DOHH2 (cell line): ENCODE data around the gene ACSS3.

Experiments
- H3F3A ChIP-seq: fragments of 200-600 bp; sonication (generic), shearing (Covaris generic); 2 replicates; pipeline ENCODE4 v1.6.0; 2016; ENCODE audit warnings: antibody characterized with exemption, mild to moderate bottlenecking; ENCODE audit not compliant: control insufficient read depth, insufficient read depth
- H3K27ac ChIP-seq: fragments of 200-600 bp; sonication (generic); 2 replicates; pipeline ENCODE4 v1.5.1; 2014; ENCODE audit warnings: low read depth, mild to moderate bottlenecking, low read length, moderate library complexity
- H3K27me3 ChIP-seq: fragments of 200-600 bp; sonication (generic); 2 replicates; pipeline ENCODE4 v1.6.1; 2014; ENCODE audit warnings: mild to moderate bottlenecking, low read length, mixed read lengths; ENCODE audit not compliant: control insufficient read depth
- H3K36me3 ChIP-seq: fragments of 200-600 bp; sonication (generic); 2 replicates; pipeline ENCODE4 v1.6.1; 2014; ENCODE audit warnings: mild to moderate bottlenecking, low read length, moderate library complexity, mixed read lengths; ENCODE audit not compliant: control insufficient read depth
- H3K4me1 ChIP-seq: fragments of 200-600 bp; sonication (generic); 2 replicates; pipeline ENCODE4 v1.6.1; 2014; ENCODE audit warnings: mild to moderate bottlenecking, low read length, mixed read lengths; ENCODE audit not compliant: control insufficient read depth
- H3K4me2 ChIP-seq: fragments of 200-600 bp; sonication (generic); 2 replicates; pipeline ENCODE4 v1.6.0; 2014; ENCODE audit warnings: mild to moderate bottlenecking, low read length, moderate library complexity
- H3K4me3 ChIP-seq: fragments of 200-600 bp; sonication (generic); 2 replicates; pipeline ENCODE4 v1.5.1; 2014; ENCODE audit warnings: mild to moderate bottlenecking, low read length, mixed read lengths
- H3K79me2 ChIP-seq: fragments of 200-600 bp; sonication (generic); 2 replicates; pipeline ENCODE4 v1.6.1; 2014; ENCODE audit warnings: mild to moderate bottlenecking, low read length, mixed read lengths; ENCODE audit not compliant: control insufficient read depth
- H3K9me2 ChIP-seq: fragments of 200-600 bp; sonication (generic); replicated peaks from 2 replicates; pipeline ENCODE4 v1.6.1; 2014; ENCODE audit warnings: mild to moderate bottlenecking, low read length, mixed read lengths; ENCODE audit not compliant: control insufficient read depth
- H3K9me3 ChIP-seq: fragments of 200-600 bp; sonication (generic); 2 replicates; pipeline ENCODE4 v1.6.1; 2014; ENCODE audit warnings: antibody characterized with exemption, low read length, mixed read lengths; ENCODE audit not compliant: control insufficient read depth, insufficient read depth
- H4K20me1 ChIP-seq: fragments of 200-600 bp; sonication (generic); 2 replicates; pipeline ENCODE4 v1.6.0; 2014; ENCODE audit warnings: low read depth, mild to moderate bottlenecking, antibody characterized with exemption, low read length, moderate library complexity; ENCODE audit not compliant: control insufficient read depth, insufficient read depth
- EZH2phosphoT487 ChIP-seq: fragments of 200-600 bp; sonication (generic); IDR thresholded peaks from 2 replicates; pipeline ENCODE4 v1.6.1; 2017; ENCODE audit warnings: borderline replicate concordance, mild to moderate bottlenecking, antibody characterized with exemption, low read length, moderate library complexity, mixed read lengths
- TF ChIP-seq, protein P1 (sequence below): fragments of 200-600 bp; sonication (generic); IDR thresholded peaks from one replicate; pipeline ENCODE4 v1.5.1; 2014; ENCODE audit warnings: antibody characterized with exemption, mild to moderate bottlenecking, low read depth, low read length; ENCODE audit not compliant: poor library complexity, severe bottlenecking

The ACSS3 gene

DNA sequence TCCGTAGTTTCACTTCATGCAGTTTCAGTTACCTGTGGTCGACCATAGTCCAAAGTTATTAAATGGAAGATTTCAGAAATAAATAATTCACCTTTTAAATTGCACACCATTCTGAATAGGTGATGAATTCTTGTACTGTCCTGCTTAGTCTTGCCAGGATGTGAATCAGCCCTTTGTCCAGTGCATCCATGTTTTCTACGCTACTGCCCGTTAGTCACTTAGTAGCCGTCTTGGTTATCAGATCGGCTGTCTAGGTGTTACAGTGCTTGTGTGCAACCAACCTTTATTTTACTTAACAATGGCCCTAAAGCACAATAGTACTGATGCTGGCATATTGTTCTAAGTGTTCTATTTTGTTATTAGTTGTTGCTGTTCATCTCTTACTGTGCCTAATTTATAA is 146.7 kb downstream of the ACSS3 start:
- Histone ChIP-seq H3K9me2 (no peaks in the 10 kb centered on the region), H3K27me3 (no peaks in the 10 kb centered on the region), H3K4me3 (no peak overlapping the region), H3K9me3 (no peaks in the 10 kb centered on the region), H3K4me1 (no peaks in the 10 kb centered on the region), H3K27ac (no peak overlapping the region), H3K4me2 (no peak overlapping the region), H4K20me1 (no peaks in the 10 kb centered on the region), H3F3A (no peaks in the 10 kb centered on the region), H3K79me2 (no peaks in the 10 kb centered on the region), H3K36me3 (no peaks in the 10 kb centered on the region)
- TF ChIP-seq, protein P1, sequence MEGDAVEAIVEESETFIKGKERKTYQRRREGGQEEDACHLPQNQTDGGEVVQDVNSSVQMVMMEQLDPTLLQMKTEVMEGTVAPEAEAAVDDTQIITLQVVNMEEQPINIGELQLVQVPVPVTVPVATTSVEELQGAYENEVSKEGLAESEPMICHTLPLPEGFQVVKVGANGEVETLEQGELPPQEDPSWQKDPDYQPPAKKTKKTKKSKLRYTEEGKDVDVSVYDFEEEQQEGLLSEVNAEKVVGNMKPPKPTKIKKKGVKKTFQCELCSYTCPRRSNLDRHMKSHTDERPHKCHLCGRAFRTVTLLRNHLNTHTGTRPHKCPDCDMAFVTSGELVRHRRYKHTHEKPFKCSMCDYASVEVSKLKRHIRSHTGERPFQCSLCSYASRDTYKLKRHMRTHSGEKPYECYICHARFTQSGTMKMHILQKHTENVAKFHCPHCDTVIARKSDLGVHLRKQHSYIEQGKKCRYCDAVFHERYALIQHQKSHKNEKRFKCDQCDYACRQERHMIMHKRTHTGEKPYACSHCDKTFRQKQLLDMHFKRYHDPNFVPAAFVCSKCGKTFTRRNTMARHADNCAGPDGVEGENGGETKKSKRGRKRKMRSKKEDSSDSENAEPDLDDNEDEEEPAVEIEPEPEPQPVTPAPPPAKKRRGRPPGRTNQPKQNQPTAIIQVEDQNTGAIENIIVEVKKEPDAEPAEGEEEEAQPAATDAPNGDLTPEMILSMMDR = no peak
- TF ChIP-seq EZH2phosphoT487 = no peak

DNA sequence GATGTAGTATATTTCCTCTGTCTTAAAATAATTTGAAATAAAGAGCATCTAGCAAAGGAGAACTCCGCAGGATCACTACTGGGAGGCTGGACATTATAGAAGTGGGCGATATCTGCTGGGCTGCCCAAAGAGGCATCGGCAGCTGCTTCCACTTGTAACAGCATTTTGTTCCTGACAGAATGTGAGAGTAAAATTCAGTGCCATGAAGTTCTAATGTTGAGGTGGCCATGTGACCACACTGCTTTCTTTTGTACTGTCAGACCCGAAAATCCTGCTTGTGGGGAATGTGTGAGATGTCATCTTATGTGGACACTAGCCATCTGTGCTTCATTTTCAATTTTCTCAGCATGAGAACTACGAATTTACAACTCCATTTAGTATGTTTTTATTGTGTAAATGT is 151.9 kb downstream of the ACSS3 start:
- H3K4me3 ChIP-seq = no peak overlapping the region
- no peaks in the 10 kb centered on the region for H3K9me2 ChIP-seq
- no peaks in the 10 kb centered on the region for H3K27me3 ChIP-seq
- H3K27ac ChIP-seq = no peak overlapping the region
- H4K20me1 ChIP-seq = no peaks in the 10 kb centered on the region
- TF ChIP-seq, protein P1 = no peak
- H3F3A ChIP-seq = no peaks in the 10 kb centered on the region
- no peaks in the 10 kb centered on the region for H3K9me3 ChIP-seq
- H3K4me1 ChIP-seq = no peaks in the 10 kb centered on the region
- H3K4me2 ChIP-seq = no peak overlapping the region
- no peaks in the 10 kb centered on the region for H3K36me3 ChIP-seq
- H3K79me2 ChIP-seq = no peaks in the 10 kb centered on the region

GRCh38 chr12:81231574-81232368 is 153.9 kb downstream of the ACSS3 start:
- Histone ChIP-seq H3K4me1 (no peaks in the 10 kb centered on the region), H3K79me2 (no peaks in the 10 kb centered on the region), H3K36me3 (no peaks in the 10 kb centered on the region), H3K27ac (no peak overlapping the region), H3K4me3 (no peak overlapping the region), H4K20me1 (no peaks in the 10 kb centered on the region), H3F3A (no peaks in the 10 kb centered on the region), H3K9me2 (no peaks in the 10 kb centered on the region), H3K9me3 (no peaks in the 10 kb centered on the region), H3K27me3 (no peaks in the 10 kb centered on the region), H3K4me2 (no peak overlapping the region)
- TF ChIP-seq, protein P1 = no peak
- no peak for TF ChIP-seq EZH2phosphoT487
